Measurements from ENCODE around the gene GALNT14. TPM values are rescaled to one million over a fixed set of nuclear protein-coding genes. Genes with fewer than 3 reads are reported as not detected.

GALNT14 gene
- total and polyA plus RNA-seq, 10 of the 15 experiments (the other 5 are each of a cell fraction or from before 2014, with no cell fraction given), result 3.7 to 17.8 (median 6.0) TPM

DNA sequence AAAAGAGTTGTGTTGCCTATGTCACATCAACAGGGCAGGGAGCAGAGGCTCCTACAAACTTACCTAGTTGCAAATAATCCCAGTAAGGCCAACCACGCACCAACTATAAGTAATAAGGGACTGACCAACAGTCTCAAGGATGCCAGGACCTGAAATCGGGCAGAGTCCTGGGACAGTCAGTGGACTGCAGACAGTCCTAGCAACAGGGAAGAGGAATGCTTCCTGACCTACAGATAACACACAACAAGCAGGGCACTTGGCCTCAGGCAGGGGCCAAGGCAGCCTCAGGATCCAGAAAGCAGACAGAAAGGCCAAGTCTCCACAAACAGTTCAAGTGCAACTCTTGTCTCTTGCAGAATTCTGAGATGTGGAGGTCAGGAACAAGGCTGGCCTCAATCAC lies 56.2 kb downstream of the GALNT14 start:
- intact Hi-C loops (cut with micrococcal nuclease; ENCODE audit: unreplicated experiment), result no loop called here
- H3K27ac ChIP-seq (ENCODE audit: control insufficient read depth, insufficient read depth), result no peak overlapping the region

More for the DNA sequence above, 56.2 kb downstream of the GALNT14 start:
- Histone ChIP-seq H3K79me2 (ENCODE audit: control insufficient read depth, insufficient read depth, low read length) (no peaks in the 10 kb centered on the region), H2AFZ (ENCODE audit: control insufficient read depth, low read depth, low read length) (no peak overlapping the region), H3K27me3 (replicated peaks in 1 of 2; ENCODE audit: control insufficient read depth in 2 of 2, insufficient read depth in 2 of 2, low read length in 1 of 2) (no peaks in the 10 kb centered on the region), H3K4me3 (no peak overlapping the region), H3K36me3 (ENCODE audit: control insufficient read depth in 2 of 2, insufficient read depth in 2 of 2, low read length in 1 of 2) (no peaks in the 10 kb centered on the region), H3K4me2 (ENCODE audit: control insufficient read depth, insufficient read depth) (no peak overlapping the region), H3K9me3 (replicated peaks; ENCODE audit: control insufficient read depth, insufficient read depth, low read length) (no peaks in the 10 kb centered on the region), H3K9ac (ENCODE audit: control insufficient read depth, insufficient read depth, low read length) (no peak overlapping the region), H4K20me1 (ENCODE audit: control insufficient read depth, insufficient read depth) (no peaks in the 10 kb centered on the region), H3K4me1 (ENCODE audit: control insufficient read depth, insufficient read depth, low read length) (no peaks in the 10 kb centered on the region)
- POLR2A ChIA-PET, result no interaction called here
- FAIRE-seq (no peak), DNase-seq (ENCODE audit: low read depth, low spot score) (no peak), ATAC-seq (no peak)
- no TSS peak for BruUV-seq (replicated peaks)
- TF ChIP-seq CHD4 (IDR thresholded peaks at IDR 0.05) (no peak), CREB1 (IDR thresholded peaks at IDR 0.05; ENCODE audit: low read depth) (no peak), SMARCA5 (IDR thresholded peaks at IDR 0.05) (no peak), RAD21 (IDR thresholded peaks at IDR 0.05; ENCODE audit: insufficient read depth, low read depth, low read length) (no peak), IKZF1 (conservative IDR thresholded peaks at IDR 0.05) (no peak)
- TF ChIP-seq, protein P1, sequence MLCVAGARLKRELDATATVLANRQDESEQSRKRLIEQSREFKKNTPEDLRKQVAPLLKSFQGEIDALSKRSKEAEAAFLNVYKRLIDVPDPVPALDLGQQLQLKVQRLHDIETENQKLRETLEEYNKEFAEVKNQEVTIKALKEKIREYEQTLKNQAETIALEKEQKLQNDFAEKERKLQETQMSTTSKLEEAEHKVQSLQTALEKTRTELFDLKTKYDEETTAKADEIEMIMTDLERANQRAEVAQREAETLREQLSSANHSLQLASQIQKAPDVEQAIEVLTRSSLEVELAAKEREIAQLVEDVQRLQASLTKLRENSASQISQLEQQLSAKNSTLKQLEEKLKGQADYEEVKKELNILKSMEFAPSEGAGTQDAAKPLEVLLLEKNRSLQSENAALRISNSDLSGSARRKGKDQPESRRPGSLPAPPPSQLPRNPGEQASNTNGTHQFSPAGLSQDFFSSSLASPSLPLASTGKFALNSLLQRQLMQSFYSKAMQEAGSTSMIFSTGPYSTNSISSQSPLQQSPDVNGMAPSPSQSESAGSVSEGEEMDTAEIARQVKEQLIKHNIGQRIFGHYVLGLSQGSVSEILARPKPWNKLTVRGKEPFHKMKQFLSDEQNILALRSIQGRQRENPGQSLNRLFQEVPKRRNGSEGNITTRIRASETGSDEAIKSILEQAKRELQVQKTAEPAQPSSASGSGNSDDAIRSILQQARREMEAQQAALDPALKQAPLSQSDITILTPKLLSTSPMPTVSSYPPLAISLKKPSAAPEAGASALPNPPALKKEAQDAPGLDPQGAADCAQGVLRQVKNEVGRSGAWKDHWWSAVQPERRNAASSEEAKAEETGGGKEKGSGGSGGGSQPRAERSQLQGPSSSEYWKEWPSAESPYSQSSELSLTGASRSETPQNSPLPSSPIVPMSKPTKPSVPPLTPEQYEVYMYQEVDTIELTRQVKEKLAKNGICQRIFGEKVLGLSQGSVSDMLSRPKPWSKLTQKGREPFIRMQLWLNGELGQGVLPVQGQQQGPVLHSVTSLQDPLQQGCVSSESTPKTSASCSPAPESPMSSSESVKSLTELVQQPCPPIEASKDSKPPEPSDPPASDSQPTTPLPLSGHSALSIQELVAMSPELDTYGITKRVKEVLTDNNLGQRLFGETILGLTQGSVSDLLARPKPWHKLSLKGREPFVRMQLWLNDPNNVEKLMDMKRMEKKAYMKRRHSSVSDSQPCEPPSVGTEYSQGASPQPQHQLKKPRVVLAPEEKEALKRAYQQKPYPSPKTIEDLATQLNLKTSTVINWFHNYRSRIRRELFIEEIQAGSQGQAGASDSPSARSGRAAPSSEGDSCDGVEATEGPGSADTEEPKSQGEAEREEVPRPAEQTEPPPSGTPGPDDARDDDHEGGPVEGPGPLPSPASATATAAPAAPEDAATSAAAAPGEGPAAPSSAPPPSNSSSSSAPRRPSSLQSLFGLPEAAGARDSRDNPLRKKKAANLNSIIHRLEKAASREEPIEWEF (IDR thresholded peaks at IDR 0.05; ENCODE audit: insufficient replicate concordance, low read depth, low read length), result no peak
- TF ChIP-seq, protein P2, sequence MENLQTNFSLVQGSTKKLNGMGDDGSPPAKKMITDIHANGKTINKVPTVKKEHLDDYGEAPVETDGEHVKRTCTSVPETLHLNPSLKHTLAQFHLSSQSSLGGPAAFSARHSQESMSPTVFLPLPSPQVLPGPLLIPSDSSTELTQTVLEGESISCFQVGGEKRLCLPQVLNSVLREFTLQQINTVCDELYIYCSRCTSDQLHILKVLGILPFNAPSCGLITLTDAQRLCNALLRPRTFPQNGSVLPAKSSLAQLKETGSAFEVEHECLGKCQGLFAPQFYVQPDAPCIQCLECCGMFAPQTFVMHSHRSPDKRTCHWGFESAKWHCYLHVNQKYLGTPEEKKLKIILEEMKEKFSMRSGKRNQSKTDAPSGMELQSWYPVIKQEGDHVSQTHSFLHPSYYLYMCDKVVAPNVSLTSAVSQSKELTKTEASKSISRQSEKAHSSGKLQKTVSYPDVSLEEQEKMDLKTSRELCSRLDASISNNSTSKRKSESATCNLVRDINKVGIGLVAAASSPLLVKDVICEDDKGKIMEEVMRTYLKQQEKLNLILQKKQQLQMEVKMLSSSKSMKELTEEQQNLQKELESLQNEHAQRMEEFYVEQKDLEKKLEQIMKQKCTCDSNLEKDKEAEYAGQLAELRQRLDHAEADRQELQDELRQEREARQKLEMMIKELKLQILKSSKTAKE (IDR thresholded peaks at IDR 0.05; ENCODE audit: low read depth, poor library complexity, severe bottlenecking), result no peak
- in situ Hi-C loops (cut with MboI), result no loop called here
- 17% methylated on average over 2 of the region's 2 CpGs for WGBS (ENCODE audit: insufficient coverage, insufficient replicate concordance, low lambda C conversion rate, missing lambda C conversion rate)
- CTCF ChIA-PET, result no interaction called here
- RAD21 ChIA-PET (ENCODE audit: unreplicated experiment), result no interaction called here
- SMC1A ChIA-PET (ENCODE audit: uncharacterized antibody, unreplicated experiment), result no interaction called here
